Parietal lobe (tissue), 1 donor: ENCODE measurements around the gene MRPL53. TPM values are rescaled to one million over a fixed set of nuclear protein-coding genes. Genes with fewer than 3 reads are reported as not detected.

Experiments
- total RNA-seq: library from RNA; depleted of rRNA; stranded (reverse); fragments of >200 nt; gene quantifications from one replicate; pipeline ENCODE4 v1.2.3, GENCODE V29; 2014

MRPL53 gene
- 17.8 TPM for total RNA-seq

DNA sequence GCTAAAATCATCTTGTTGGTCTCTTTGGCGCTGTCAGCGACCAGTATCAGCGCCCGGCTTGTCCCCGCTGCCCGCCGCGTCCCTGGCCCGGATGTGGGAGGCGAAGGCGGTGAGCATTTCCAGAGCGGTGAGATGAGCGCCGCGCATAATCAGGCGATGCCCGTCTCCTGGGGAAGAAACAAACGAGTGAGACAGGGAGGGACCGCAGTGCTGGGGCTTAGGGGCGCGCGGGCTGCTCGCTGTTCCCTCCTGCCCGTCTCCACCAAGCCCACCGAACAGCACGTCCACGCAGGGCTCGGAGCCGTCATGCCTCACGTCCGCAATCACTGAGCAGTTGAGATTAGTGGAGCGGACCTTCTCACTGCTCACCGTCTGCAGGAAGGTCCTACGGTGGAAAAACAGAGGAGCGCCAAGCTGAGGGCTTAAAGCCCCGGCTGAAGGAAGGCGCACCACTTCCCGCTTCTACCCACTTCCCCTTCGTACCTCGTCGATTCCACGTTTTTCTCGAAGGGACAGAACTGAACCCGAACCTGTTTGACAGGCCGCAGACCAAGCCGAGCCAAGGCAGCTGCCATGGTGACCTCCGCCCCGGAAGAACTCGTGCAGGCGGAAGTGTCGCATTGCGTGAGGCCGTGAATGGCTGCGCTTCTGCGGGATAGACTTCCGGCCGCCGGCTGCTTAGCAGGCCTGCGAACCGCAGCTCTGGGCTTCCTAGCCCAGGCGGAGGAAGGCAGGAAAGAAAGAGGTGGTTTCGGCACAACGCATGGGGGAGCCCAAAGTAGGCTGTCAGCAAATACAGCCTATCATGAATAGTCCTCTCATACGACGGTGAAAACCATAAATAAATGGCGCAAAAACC is at the start of gene MRPL53:
Gene MRPL53, minus strand, starts transcription at position 595 of the 859 bp plus-strand sequence. Its CDS starts 20 bp downstream, at position 575.

DNA sequence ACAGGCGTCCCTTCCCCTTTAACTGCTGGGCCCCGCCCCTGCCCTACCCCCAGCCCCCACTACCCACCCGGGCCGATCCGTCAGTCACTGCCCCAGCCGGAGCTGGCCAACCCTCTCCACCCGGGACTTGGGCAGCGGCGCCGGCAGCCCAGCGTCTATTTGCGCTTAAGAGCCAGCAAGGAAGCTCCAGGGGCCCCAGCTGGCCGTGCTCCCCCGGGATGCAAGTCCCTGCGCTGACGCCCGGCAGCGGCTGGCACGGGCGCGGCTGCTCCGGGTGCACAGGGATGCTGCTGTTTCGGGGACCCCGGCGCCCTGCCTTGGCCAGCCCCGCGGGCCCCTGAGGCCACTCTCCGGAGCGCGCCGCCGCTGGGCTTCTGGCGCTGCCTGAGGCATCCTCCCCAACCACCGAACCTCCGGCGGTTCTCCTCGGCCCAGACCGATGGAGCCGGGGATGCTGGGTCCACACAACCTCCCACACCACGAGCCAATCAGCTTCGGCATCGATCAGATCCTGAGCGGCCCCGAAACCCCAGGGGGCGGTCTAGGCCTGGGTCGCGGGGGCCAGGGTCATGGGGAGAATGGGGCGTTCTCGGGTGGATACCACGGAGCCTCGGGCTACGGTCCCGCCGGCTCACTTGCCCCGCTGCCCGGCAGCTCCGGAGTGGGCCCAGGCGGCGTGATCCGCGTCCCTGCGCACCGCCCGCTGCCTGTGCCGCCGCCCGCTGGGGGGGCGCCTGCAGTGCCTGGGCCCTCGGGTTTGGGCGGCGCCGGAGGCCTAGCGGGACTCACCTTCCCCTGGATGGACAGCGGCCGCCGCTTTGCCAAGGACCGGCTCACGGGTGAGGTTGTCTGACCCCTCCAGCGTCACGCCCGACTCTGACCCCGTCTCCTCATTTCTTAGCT is 42.1 kb upstream of the MRPL53 start, which contains the start of gene TLX2:
Gene TLX2, plus strand, starts transcription at position 83 of the 903 bp plus-strand sequence. Its CDS starts 357 bp downstream, at position 440.

DNA sequence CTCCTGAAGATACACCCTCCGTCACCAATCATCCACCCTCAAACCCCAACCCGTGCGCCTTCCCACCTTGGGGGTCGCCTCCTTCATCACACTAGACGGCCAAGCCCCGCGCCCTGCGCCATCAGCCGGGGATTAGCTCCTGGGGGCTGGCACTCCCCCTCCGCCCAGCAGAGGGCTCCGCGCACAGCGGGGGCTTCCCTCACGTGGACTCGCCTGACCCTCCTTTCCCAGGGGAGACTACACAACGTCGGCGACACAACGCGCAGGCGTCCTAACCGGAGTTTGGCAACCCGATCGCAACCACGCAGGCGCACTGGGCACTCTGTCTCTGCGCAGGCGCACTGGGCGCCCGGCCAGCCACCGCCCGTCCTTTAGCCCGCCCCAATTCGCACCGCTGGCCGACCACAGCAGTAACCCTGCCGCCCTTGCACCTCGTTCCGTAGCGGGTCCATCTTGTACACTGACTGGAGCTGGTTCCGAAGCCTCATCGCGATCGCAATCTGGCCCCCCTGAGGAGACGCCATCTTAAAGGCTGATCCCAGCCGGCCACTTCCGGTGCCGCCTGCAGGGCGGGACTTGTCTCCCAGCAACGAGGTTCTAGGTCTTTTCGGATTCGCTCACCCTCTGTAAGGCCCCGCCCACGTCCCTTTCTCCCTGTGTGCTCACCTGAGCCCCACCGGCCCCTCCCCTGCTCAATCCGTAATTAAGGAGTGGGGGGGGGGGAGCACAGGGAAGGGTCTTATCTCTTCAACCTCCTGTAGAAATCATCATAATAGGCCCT is 34.9 kb upstream of the MRPL53 start, which contains the start of gene PCGF1:
Gene PCGF1, minus strand, starts transcription at position 551 of the 781 bp plus-strand sequence. Its CDS starts 27 bp downstream, at position 524.

DNA sequence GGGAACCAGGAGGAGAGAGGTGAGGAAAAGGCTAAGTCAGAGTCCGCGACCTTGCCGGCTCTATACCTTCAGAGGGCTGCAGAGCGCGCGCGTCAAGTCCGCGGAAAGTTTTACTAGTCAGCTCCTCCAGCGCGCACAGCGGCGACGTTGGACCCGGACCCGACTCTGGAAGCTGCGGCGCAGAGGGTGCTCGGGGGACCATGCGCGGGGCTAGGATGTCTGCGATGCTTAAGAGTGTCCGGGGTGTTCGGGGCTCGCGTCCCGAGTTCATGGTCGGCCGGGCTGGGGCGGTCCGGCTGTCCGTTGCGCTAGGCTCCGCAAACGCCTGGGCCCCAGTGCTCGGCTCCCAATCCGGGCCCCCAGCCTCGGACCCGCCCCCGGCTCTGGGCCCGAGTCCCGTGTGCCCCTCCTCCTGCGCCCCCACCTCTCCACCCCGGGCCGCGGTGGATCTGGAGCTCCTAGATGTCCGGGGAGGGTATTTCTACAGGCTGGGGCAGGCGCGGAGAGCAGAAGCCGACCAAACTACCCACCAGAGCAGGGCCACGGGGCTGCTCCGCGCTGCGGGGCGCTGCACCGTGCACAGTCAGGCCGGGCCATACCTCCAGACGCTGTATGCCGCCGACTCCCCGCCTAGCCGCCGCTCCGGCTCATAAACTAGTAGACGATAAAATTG is 26.9 kb upstream of the MRPL53 start, which contains the start of gene LBX2:
Gene LBX2, minus strand, starts transcription at position 337 of the 673 bp plus-strand sequence. Its CDS starts 66 bp downstream, at position 271.

DNA sequence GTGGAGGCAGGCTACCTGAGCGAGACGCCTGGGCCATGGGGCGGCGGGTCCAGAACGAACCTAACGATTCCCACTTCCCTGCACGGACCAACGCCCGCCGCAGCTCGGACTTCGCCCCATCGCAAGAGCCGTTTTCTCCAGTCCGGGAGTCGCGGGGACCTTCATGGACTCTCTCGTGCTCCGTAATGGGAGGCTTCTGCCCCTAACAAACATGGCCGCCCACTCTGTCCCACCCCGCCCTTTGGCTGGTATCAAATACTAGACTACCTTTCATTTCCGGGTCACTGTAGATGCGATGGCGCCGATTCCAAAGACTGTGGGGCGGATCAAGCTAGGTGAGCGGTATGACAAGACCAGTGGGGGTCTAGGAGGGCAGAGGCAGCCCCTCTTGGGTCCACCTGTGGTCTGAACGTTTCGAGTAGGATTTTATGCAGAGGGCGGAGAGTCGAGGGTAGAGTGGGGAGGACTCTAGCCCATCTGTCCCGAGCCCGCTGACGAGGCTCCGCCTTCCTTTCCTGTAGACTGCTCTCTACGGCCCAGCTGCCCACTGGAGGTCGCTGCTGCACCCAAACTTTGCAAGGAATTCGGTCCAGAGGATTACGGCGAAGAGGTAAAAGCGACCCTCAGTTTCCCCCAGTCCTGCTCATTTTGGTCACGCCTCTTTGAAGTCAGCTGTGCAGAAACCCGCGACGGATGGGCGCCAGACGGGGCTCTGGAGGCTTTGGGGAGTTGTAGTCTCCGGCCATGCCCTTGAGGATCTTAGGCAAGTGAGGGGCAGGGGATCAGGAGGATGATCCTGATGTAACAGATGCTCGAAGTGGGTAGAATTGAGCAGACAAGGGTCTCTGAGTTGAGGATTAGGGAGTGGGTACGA is 10.6 kb upstream of the MRPL53 start, which contains the start of the genes CCDC142 and TTC31:
Gene CCDC142, minus strand, starts transcription at position 198 of the 874 bp plus-strand sequence. Its CDS starts 161 bp downstream, at position 37.
Gene TTC31, plus strand, starts transcription at position 281 of the 874 bp plus-strand sequence. Its CDS starts 15 bp downstream, at position 296.

DNA sequence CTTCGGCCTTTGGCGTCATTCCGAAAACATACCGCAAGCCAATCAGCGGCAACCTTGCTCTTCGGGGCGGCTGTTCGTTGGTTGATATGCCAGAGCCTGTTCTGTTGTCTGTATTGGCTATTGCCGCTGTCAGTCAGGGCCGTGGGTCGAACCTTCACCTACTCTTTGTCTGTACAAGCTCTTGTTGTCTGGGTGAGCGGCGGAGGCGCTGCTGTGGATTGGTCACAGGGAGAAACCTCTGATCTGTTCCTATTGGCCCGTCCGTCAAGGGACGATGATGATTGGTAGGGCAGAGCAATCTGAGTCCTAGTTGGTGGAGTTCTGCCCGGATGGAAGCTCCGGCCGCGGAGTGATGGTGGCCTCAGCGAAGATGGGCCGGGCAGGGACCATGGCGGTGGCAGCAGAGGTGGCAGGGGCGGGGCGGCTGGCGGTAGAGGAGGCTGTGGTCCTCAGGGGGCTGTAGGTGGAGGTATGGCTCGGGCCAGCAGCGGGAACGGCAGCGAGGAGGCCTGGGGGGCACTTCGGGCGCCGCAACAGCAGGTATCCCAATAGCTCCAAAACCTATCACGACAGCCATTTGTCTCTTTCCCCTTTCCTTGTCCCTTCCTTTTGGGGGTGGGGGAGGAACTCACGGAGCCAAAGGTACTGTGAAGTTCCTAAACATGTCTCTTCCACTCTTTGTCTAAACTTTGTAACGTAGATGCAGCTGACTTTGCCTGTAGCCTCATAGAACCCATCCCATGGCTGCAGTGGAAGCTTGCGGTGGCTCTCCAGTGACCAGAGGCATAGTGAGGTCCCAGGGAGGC is 14.1 kb downstream of the MRPL53 start, which contains the start of gene WBP1:
Gene WBP1, plus strand, starts transcription at position 307 of the 806 bp plus-strand sequence. Its CDS starts 165 bp downstream, at position 472.

DNA sequence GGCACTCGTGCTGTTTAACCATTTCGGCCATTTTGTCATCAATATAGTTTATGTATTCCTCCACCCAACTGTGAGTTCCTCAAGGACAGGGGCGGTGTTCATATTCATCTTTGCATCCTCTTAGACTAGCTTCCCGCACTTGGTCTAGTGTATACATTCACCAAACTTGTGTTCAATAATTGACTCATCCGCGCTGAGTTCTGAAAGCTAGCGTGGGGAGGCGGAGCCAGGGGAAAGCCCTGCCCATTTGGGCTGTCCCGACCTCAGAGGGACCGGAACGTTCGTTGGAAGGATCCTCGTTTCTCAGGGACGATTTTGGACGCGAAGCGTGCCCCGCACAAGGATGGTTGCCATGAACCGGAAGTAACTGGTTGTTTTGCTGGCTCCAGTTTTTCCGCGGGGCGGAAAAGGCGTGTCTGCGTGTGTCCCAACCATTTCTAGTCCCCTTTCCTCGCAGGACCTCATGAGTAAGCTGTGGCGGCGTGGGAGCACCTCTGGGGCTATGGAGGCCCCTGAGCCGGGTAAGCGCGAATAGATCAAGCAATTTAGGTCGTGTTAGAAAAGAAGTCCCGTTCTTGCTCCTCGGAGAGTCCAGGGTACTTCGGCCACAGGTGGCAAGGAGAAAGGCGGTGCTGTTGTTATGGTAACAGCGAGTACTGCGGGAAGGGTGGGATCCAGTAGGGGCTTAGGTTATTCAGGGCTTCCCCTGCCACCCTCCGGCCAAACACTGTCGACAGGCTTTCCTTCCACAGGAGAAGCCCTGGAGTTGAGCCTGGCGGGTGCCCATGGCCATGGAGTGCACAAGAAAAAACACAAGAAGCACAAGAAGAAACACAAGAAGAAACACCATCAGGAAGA is 17.6 kb downstream of the MRPL53 start, which contains the start of gene INO80B:
Gene INO80B, plus strand, starts transcription at position 434 of the 858 bp plus-strand sequence. Its CDS starts 30 bp downstream, at position 464.

DNA sequence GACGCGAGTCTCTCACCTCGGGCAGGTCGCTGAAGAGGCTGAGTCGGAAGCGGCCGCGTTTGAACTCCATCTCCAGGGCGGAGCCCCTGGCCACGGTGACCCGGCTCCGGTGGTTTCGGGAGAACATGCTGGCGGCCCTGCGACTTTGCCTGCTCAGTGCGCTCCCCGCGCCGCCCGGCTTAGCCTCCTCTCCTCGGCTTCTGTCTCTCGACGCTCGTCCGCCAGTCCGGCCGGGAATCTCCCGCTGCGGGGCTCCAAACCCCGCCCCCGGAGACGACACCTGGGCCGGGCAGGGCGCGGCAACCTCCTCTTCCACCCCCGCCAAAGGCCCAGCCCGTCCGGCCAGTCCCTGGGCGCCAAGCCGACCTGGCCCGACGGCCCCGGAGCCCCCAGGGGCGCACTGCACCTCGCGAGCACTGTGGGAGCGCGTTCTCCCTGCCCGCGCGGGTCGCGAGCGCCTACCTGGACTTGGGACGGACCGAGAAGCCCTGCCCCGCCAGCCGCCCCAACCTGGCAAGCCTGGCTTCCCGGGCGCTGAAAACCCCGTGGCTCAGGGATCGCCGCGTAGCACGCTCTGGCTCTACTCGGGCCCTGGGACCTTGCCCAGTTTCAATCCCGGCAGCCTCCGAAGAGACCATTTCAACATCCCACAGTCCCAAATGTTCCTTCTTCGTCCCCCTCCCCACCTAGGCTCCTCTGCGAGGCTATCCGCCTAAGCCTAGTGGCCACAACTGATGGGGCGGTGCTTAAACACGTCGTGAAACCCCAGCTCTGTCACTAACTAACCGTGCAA is 30.6 kb downstream of the MRPL53 start, which contains the start of gene RTKN:
Gene RTKN, minus strand, starts transcription at position 248 of the 793 bp plus-strand sequence. Its CDS starts 121 bp downstream, at position 127.

Other genes with a start within 250 kb of the MRPL53 start
- 13.8 TPM for gene SLC4A5, start 129.3 kb downstream of the MRPL53 start, total RNA-seq
- 142 TPM for gene DCTN1, start 92.4 kb downstream of the MRPL53 start, total RNA-seq
- 1.6 TPM for gene C2orf81, start 51.1 kb downstream of the MRPL53 start, total RNA-seq
- gene WDR54, start 51.0 kb downstream of the MRPL53 start, total RNA-seq: 38.2 TPM
- gene RTKN, start 30.7 kb downstream of the MRPL53 start, total RNA-seq: 5.0 TPM
- gene INO80B, start 17.6 kb downstream of the MRPL53 start, total RNA-seq: 14.4 TPM
- 25.7 TPM for gene WBP1, start 14.2 kb downstream of the MRPL53 start, total RNA-seq
- 26.9 TPM for gene MOGS, start 7.3 kb downstream of the MRPL53 start, total RNA-seq
- gene CCDC142, start 10.3 kb upstream of the MRPL53 start, total RNA-seq: 76.4 TPM
- 23.8 TPM for gene TTC31, start 10.4 kb upstream of the MRPL53 start, total RNA-seq
- not detected for gene LBX2, start 26.9 kb upstream of the MRPL53 start, total RNA-seq
- gene PCGF1, start 35.0 kb upstream of the MRPL53 start, total RNA-seq: 6.6 TPM
- not detected for gene TLX2, start 41.8 kb upstream of the MRPL53 start, total RNA-seq
- not detected for gene DQX1, start 53.6 kb upstream of the MRPL53 start, total RNA-seq
- gene AUP1, start 57.0 kb upstream of the MRPL53 start, total RNA-seq: 51.3 TPM
- gene HTRA2, start 57.3 kb upstream of the MRPL53 start, total RNA-seq: 53.2 TPM
- gene LOXL3, start 81.3 kb upstream of the MRPL53 start, total RNA-seq: 19.4 TPM
- 3.8 TPM for gene DOK1, start 82.0 kb upstream of the MRPL53 start, total RNA-seq
- not detected for gene M1AP, start 175.7 kb upstream of the MRPL53 start, total RNA-seq
- gene SEMA4F, start 181.6 kb upstream of the MRPL53 start, total RNA-seq: 20.7 TPM